Loucy (cell line): ENCODE measurements around the gene DSCAML1.

Source experiments
- EZH2phosphoT487 ChIP-seq: fragments of 200-600 bp; IDR thresholded peaks from 2 replicates; pipeline ENCODE4 v1.6.1; 2018; ENCODE audit warnings: antibody characterized with exemption, mild to moderate bottlenecking, moderate library complexity, borderline replicate concordance
- TF ChIP-seq, protein P1 (sequence below): fragments of 200-600 bp; sonication (generic); conservative IDR thresholded peaks from 2 replicates; pipeline ENCODE4 v1.5.1; 2014; ENCODE audit warnings: mild to moderate bottlenecking, antibody characterized with exemption, low read length

DNA sequence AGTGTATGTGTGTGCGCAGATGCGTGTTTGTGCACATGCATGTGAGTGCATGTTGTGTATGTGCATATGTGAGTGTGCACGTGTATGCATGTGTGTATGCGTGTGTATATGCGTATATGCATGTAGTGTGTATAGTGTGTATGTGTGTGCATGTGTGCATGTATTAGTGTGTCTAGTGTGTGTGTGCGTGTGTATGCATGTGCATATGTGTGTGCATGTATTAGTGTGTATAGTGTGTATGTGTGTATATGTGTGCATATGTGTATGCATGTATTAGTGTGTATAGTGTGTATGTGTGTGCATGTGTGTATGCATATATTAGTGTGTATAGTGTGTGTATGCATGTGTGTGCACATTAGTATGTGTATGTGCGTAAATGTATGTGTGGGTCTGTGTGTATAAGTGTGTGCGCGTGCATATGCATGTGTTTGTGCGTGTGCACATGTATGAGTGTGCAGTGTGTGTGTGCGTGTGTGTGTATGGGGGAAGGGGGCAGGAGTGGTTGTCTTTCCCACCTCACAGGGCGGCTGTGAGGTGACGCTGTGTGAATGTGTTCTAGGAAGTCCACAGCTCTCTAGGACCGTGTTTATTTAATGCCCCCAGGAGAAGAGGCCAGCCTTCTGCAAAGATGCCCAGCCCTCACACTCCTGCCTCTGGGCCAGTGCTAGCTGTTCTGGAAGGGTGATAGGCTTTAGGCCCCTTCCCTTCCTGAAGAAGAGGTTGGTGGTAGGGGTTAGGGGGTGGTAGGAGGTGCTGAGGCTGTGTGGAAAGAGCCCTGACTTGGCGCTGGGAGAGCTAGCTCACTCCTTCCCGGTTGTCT is 354.8 kb downstream of the DSCAML1 start:
- TF ChIP-seq, protein P1, sequence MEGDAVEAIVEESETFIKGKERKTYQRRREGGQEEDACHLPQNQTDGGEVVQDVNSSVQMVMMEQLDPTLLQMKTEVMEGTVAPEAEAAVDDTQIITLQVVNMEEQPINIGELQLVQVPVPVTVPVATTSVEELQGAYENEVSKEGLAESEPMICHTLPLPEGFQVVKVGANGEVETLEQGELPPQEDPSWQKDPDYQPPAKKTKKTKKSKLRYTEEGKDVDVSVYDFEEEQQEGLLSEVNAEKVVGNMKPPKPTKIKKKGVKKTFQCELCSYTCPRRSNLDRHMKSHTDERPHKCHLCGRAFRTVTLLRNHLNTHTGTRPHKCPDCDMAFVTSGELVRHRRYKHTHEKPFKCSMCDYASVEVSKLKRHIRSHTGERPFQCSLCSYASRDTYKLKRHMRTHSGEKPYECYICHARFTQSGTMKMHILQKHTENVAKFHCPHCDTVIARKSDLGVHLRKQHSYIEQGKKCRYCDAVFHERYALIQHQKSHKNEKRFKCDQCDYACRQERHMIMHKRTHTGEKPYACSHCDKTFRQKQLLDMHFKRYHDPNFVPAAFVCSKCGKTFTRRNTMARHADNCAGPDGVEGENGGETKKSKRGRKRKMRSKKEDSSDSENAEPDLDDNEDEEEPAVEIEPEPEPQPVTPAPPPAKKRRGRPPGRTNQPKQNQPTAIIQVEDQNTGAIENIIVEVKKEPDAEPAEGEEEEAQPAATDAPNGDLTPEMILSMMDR: no peak
- TF ChIP-seq EZH2phosphoT487: no peak
